Measurements from ENCODE around the gene DNAH6.

DNA sequence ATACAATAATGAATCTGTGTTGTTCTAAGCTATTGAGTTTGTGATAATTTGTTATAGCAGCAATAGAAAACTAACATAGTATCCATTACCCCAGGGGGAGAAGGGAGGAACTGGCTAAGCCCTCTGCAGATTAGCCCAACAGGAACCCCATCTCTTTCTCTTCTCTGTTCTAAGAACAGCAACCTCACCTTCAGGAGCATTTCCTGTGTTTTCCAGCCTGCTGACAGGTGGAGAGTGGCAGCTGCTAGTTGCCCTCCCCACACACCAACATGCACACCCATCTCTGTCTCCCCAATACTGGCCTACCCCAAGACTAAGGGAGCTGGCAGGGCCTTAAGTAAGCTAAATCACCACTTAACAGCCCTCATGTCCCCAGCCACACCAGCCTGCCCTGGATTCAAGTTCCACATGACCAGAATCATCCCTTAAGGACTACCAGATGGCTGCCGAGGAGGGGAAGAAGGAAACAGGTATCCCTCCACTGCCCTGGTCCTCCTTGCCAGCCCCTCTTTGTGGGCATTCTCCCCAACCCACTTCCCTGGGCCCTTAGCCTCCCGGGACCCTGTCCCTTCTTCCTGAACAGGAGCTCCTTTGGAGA lies 311.8 kb downstream of the DNAH6 start:
- TF ChIP-seq, protein P1, sequence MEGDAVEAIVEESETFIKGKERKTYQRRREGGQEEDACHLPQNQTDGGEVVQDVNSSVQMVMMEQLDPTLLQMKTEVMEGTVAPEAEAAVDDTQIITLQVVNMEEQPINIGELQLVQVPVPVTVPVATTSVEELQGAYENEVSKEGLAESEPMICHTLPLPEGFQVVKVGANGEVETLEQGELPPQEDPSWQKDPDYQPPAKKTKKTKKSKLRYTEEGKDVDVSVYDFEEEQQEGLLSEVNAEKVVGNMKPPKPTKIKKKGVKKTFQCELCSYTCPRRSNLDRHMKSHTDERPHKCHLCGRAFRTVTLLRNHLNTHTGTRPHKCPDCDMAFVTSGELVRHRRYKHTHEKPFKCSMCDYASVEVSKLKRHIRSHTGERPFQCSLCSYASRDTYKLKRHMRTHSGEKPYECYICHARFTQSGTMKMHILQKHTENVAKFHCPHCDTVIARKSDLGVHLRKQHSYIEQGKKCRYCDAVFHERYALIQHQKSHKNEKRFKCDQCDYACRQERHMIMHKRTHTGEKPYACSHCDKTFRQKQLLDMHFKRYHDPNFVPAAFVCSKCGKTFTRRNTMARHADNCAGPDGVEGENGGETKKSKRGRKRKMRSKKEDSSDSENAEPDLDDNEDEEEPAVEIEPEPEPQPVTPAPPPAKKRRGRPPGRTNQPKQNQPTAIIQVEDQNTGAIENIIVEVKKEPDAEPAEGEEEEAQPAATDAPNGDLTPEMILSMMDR (optimal IDR thresholded peaks at IDR 0.05 in 1 of 3, IDR thresholded peaks at IDR 0.05 in 1 of 3, conservative IDR thresholded peaks at IDR 0.05 in 1 of 3; ENCODE audit: extremely low read depth in 1 of 3, insufficient read depth in 2 of 3, low read length in 3 of 3), result no peak
- TF ChIP-seq EZH2 (IDR thresholded peaks at IDR 0.05; ENCODE audit: low read length), result no peak
